ENCODE measurements around the gene SELENOK.

Gene SELENOK

GRCh38 chr3:53881691-53882593 lies 9.7 kb downstream of the SELENOK start, which contains the start of gene ACTR8:
Gene ACTR8 (minus strand): TSS chr3:53882152. CDS start chr3:53882101, 51 bp downstream.
- DNase-seq = peak; percentile 94

DNA sequence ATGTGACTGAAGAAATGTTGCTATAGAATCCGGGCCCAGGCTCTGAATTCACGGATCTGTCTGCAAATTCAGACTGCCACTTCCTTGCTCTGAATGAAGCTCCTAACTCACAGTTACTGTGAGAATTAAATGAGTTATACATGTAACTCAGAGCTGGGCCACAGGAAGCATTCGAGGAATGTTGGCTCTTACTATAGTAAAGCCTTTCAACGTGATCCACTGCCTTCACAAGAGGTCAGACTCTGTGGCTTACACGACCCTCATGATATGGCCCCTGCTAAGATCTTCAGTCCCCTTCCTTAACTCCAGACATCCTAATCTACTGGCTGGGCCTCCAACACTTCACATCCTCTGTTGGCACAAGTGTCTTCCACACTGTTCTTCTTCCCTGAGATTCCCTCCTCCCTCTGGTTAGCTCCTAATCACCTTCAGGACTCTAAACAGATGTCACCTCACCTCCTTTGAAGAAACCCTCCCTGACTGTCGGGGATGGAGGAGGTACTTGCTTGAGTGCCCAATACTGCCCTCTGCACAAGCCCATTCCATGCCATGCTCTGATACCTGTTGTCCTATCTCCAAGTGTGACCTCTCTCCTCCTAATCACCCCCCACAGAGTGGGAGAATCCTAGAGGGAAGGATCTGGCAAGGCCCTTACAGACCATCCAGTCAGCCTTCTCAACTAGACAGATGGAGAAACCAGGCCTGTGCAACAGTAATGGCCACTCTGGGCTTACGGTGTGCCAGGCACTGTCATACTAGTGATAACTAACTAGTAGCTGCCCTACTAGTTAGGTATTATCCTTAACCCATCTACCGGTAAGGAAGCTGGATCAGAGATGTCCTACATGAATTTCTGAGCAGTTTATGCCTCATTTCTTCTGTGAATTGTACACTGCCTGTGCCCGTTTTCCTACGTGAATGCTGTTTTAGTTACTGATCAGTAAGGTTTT lies 11.0 kb downstream of the SELENOK start:
- DNase-seq = peak; percentile 18

DNA sequence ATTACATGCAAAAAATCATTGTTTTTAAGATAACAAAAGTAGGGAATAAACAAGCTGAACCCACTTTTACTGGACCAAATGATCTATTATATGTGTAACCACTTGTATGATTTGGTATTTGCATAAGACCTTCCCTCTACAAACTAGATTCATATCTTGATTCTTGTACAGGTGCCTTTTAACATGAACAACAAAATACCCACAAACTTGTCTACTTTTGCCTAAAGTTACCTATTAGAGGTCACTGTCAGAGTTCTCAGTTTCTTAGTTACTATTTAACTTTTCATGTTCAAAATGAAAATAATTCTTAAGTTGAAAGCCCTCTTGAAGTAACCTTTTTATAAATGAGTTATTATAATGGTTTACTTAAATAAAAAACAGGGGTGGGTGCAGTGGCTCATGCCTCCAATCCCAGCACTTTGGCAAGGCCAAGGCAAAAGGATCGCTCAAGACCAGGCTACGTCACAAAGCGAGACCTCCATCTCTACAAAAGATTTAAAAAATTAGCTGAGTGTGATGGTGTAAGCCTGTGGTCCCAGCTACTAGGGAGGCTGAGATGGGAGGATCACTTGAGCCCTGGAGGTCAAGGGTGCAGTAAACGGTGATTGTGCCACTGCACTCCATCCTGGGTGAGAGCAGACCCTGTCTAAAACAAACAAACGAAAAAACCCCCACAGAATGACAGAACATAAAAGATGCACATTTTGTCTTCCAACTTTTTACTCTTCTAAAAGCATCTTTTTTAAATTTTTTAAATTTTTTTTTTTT lies 25.7 kb downstream of the SELENOK start:
- DNase-seq = no peak

GRCh38 chr3:53863145-53863544 lies 28.5 kb downstream of the SELENOK start:
- DNase-seq = no peak

- no peak for DNase-seq
Observed at GRCh38 chr3:53862241-53862640, 29.4 kb downstream of the SELENOK start.

- no peak for DNase-seq
Observed at GRCh38 chr3:53860196-53860595, 31.5 kb downstream of the SELENOK start.

GRCh38 chr3:53859178-53859577 lies 32.5 kb downstream of the SELENOK start:
- no peak for DNase-seq

DNA sequence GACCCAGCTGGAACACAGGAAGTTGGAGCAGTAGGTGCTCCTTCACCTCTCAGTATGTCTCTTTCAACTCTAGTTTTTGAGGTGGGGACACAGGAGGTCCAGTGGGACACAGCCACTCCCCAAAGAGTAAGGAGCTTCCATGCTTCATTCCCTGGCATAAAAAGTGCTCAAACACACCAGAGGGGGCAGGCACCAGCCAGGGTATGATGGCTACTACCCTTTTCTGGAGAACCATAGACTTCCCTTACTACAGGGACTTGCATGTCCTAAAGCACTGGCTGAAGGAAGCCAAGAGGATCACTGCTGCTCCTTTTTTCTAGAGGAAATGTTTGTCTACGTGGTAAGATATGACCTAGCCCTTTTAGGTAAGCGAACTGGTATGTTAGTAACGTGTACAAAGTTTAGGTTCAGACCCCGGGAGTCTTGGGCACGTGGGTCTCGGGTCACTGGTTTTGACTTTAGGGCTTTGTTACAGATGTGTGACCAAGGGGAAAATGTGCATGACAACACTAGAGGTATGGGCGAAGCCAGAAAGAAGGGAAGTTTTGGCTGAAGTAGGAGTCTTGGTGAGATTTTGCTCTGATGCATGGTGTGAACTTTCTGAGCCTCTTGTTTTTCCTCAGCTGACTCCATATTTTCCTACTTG lies 33.4 kb downstream of the SELENOK start:
- DNase-seq = peak; percentile 16

DNA sequence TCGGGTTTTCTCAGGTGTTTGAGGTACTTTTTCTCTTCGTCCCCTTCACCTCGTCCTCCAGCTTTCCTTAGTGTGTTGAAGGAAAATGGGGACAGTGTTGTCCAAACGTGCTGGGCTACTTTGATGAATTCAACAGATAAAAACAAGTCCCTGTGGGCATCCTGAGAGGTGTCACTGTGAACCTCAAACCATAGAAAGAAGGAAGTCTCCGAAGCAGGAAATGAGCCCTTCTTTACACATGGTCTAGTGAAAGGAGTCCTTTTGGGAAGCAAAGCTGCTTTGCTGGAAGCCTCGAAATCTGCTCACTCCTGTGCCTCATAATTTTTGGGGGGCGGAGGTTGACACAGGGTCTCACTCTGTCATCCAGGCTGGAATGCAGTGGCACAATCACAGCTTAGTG lies 34.7 kb downstream of the SELENOK start:
- DNase-seq = no peak

- DNase-seq = peak; percentile 39
Observed at GRCh38 chr3:53850895-53851294, 40.8 kb downstream of the SELENOK start.

DNA sequence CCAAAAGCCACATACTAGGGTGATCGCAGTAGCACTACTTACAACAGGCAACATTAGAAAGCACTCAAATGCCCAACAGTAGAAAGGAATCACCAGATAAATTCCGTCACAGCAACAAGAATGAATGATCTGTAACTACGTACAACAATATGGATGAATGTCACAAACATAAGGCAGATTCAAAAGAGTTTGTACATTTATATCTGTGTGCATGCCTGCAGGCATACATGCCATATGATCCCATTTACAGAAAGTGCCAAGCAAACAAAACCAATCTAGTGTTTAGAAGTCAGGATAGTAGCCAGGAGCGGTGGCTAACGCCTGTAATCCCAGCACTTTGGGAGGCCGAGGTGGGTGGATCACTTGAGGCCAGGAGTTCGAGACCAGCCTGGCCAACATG lies 41.7 kb downstream of the SELENOK start:
- DNase-seq = no peak

DNA sequence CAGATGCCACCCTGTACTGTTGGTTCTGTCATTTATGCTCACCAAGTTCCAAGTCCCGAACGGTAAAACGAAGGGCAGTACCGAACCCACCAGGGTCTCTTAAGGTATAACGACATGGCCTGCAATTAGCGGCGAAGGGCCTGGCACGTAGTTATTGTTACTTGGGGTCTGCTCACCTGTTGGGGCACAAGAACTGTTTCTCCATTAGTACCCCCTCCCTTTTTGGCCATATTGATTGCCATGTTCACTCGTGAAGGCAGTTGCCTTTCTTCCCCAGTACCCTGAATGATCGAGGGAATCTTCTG lies 44.9 kb downstream of the SELENOK start:
- no peak for DNase-seq

DNA sequence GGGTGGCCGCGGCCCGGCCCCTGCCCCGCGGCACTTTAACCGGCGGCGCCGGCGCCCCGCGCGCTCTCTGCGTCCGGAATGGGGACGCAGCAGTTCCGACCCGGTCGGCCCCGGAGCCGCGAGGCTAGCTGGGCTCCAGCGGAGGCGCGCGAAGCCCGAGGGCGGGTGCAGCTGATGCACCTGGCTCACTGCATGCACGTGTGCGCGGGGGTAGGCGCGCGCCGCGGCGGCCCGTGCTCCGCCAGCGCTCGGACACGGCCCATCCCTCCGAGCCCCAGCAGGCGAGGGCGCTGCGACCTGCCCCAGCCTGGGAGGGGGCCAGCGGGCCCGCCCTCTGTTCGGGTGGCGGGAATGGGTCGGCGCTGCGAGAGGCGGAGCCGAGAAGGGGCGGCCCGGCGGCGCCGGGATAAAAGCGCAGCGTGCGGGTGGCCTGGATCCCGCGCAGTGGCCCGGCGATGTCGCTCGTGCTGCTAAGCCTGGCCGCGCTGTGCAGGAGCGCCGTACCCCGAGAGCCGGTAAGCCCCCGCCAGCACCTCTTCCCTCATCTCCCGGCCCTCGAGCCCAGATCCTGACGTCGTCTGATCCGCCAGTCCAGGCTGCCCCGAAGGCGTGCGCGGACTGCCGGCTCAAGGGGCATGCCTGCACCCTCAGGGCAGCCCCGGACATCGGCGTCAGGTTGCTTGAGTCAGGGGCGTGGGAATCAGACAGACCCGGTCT lies 45.4 kb downstream of the SELENOK start, which contains the start of the genes CHDH and IL17RB:
Gene CHDH (minus strand): TSS at position 286 of the 717 bp plus-strand sequence. CDS start 22,411 bp downstream, outside the sequence.
Gene IL17RB (plus strand): TSS at position 435 of the 717 bp plus-strand sequence. CDS start 21 bp downstream, at position 456.
- DNase-seq = peak; percentile 80

DNA sequence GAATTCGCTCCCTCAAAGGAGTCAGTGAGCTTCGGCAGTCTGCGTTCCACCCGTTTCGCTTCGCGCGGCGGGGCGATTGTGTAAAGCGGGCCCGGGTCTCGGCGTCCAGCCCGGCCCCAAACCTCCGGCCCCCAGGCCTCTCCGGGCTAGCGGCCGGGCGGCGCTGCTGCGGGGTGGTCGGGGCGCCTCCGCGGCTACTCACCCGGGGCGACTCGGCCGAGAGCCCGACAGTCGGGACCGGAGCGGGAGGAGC lies 45.9 kb downstream of the SELENOK start:
- DNase-seq = no peak

- DNase-seq = peak; percentile 79
Observed at GRCh38 chr3:53845103-53845880, 46.4 kb downstream of the SELENOK start.

DNA sequence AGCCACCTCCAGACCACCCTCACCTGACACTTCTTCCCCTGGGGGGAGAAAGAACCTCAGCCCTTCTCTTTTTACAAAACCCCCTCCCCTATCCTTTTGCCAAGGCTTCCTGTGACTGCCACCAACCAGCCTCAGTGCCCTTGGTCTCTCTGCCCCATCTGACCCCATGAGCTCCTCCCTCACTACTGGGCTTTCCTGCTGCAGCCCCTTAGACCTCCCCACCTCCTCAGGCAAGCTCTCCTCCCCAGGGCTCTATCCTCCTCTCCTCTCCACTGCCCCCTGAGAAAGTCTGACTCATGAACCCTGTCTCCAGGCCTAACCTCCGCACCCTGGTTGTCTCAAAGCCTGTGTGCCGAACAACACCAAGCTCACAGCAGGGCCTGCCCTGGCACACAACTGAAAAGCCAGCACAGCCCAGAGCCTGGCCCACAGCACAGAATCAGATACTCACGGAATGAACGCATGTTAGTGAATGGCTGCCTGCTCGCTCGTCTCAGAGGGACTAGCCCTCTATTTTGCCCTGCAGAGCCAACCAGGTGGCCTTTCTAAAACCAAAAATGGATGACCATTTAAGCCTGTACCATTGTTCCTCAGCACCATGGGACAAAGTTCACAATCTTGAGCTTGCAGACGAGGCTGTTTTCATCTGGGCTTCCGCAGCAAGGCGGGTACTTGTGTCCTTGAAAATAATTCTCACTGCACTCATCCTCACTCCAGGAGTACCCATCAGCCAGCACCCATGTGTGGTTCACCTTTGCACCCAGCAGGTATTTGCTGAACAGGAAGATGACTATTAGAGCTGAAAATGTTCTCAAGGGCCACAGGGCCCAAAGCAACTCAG lies 47.2 kb downstream of the SELENOK start:
- DNase-seq = no peak

GRCh38 chr3:53843195-53844177 lies 48.2 kb downstream of the SELENOK start:
- no peak for DNase-seq

DNA sequence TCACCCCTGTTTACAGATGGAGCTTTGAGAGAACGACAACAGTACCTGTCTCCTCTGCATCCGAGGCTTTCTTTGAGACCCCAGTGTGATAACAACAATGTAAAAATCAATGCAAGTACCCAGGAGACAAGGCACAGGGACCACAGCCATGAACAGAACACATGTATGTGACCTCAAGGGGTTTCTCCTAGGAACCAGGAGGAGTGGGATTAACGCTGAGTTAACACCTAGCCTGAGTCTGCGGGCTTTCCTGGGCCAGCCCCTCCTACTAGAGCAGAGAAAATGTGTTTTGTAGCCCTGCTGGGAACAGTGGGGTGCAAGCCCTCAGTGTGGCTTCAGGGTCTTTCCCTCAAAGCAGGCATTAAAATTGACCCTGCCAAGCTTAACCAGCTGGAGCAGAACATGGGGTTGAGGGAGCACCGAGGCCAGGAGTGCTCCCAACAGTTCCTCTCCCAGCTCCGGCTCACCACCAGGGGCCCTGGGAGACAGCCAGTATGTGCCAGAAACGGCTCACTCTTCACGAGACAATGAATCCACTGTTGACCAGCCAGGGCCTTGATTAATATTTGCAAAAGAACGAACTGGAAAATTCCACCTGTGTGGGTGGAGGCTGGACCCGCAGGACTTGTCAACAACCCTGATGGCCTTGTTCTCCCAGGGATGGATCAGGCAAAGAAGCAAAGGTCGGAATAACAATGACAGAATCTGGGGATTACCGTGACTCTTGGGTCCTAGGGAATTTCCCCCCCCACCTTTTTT lies 49.0 kb downstream of the SELENOK start:
- peak; percentile 65 for DNase-seq
